Activated CD4-positive, alpha-beta T cell treated with anti-CD3 and anti-CD28 coated beads, Interleukin-2, amount 50 U/mL, for 1 hour (primary cell): ENCODE results near the gene ARL2BP.
"Not testable (repeated sequence)": the region's sequence is repeated elsewhere in the genome, so short reads cannot be mapped to it uniquely, and the experiment has no call there.

Experiments
- DNase-seq: peaks from one replicate; pipeline ENCODE4 v3.0.0-alpha.2; 2020

ARL2BP gene

DNA sequence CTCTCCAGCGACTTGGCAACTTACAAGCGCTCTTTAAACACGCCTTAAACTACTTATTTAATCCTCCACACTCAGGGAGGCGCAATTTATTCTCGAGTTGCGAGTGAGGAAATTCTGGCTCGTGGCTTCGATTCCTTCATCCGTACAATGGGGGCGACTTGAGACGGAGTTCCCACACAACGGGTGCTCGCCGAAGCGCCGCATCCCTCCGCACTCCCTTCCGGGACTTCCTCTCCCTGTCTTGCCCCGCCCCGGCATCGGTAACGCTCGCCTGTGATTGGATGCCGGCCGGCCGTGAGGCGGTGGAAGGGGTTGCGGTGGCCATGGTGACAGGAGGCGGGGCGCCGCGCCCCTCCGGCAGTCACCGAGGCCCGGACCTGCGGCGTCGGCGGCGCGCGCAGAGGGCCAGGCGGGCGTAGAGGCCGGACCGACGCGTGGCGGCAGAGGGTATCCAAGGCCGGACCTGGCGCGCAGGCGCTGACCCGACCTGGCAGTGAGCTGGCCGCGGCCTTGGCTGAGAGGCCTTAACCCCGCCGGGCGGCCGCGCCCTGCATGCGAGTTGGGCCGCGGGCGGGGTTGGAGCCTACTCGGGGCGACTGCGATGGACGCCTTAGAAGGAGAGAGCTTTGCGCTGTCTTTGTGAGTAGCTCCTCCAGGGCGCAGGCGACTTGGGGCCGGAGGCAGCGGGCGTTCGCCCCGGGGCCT is at the start of gene ARL2BP:
TSS of gene ARL2BP (plus strand) at position 493 of the 705 bp plus-strand sequence. CDS start at position 602, 109 bp downstream.
- DNase-seq = peak; percentile 97

DNA sequence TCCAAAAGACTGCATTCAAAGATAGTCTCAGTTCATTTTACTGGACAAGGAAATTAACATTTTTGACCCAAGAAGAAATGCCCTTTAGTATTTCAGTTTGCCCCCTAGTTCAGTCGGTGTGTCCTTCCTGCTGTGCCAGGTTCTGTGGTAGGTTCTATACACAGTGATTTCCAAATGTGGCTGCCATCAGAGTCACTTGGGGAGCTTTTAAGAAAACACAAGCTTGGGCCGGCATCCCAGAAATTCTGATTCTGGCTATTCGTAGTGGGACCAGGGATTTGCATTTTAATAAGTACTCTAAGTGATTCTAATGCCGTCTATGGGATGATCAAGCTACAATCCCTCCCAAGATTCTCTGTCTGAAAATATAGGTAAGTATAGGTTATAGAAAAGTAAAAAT is 48.8 kb upstream of the ARL2BP start:
- no peak for DNase-seq

DNA sequence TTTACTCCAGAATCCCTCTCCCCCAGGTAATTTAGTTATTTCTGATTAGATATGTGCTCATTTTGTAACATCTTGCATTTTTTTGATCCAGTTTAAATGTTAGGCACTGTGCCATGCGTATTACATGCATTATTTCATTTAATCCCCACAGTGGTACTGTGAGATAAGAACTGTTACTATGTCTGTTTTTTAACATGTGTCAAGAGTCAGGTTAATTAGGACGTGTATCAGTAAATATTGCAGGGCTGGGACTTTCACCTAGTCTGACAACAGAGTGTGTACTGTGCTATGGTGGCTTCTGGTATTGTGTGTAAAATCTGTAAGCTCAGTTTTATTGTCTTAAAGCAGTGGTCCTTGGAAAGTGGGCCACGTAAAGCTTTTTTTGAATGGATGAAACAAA is 48.3 kb upstream of the ARL2BP start:
- no peak for DNase-seq

DNA sequence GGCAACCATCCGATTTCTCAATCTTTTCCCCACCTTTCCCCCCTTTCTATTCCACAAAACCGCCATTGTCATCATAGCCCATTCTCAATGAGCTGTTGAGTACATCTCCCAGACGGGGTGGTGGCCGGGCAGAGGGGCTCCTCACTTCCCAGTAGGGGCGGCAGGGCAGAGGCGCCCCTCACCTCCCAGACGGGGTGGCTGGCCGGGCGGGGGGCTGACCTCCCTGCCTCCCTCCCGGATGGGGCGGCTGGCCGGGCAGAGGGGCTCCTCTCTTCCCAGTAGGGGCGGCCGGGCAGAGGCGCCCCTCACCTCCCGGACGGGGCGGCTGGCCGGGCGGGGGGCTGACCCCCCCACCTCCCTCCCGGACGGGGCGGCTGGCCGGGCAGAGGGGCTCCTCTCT is 44.7 kb upstream of the ARL2BP start:
- DNase-seq = not testable (repeated sequence)

DNA sequence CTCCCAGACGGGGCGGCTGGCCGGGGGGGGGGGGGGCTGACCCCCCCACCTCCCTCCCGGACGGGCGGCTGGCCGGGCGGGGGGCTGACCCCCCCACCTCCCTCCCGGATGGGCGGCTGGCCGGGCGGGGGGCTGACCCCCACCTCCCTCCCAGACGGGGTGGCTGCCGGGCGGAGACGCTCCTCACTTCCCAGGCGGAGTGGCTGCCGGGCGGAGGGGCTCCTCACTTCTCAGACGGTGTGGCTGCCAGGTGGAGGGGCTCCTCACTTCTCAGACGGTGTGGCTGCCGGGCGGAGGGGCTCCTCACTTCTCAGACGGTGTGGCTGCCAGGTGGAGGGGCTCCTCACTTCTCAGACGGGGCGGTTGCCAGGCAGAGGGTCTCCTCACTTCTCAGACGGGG is 44.1 kb upstream of the ARL2BP start:
- DNase-seq = not testable (repeated sequence)

DNA sequence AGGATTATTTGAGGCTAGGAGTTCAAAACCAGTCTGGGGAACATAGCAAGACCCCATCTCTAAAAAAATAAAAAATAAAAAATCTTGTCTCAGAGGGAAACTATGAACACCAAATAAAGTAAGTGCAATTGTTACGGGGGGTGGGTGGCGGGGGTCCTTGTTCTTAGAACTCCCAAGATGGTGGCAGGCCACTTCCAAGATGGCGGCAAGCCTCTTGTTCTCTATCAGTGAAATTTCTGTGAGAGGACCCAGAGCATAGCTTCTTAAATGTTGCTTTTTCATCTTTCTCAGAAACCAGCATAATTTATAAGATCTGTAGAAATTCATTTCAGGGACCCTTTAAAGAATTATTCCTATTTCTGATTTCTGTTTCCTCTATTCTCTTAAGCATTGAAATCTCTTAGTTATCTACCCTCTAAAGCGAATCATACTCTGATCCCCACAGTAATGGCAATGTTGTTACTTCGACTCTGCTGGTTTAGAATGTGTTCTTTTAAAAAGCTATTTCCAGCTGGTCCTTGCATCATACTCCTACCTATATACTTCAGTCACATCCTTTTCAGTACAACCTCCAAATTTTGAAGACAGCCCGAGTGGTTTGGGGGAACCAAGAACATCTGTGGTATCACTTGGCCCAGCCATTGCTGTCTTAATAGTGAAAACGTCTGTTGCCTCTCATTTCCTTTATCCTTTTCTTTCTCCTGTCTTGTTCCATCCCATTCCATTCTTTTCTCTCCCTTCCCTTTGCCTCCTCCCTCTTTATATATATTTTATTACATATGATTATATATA is 42.8 kb upstream of the ARL2BP start:
- no peak for DNase-seq

DNA sequence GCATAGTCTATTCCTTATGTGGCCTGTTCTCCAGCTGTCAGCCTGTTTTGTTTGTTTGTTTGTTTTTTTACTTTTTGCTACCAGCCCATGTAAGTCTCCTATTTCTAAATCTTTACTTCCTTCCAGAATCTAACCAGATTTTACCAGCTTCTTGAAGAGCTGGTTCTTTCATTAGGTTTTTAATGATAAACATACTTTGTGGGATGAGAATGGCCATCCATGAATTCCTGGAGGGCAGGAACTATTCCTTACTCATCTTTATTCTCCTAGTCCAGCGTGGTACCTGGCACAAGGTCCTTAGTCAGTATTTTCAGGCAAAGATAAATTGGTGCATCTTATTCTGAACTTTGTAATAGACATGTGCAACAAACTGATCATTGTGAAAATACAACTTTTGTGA is 41.6 kb upstream of the ARL2BP start:
- DNase-seq = no peak

DNA sequence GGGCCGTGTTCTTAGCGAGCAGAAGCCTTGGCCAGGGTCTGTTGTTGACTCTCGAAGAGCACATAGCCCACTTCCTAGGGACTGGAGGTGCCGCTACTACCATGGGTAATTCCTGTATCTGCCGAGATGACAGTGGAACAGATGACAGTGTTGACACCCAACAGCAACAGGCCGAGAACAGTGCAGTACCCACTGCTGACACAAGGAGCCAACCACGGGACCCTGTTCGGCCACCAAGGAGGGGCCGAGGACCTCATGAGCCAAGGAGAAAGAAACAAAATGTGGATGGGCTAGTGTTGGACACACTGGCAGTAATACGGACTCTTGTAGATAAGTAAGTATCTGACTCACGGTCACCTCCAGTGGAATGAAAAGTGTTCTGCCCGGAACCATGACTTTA is 40.4 kb upstream of the ARL2BP start:
- no peak for DNase-seq

DNA sequence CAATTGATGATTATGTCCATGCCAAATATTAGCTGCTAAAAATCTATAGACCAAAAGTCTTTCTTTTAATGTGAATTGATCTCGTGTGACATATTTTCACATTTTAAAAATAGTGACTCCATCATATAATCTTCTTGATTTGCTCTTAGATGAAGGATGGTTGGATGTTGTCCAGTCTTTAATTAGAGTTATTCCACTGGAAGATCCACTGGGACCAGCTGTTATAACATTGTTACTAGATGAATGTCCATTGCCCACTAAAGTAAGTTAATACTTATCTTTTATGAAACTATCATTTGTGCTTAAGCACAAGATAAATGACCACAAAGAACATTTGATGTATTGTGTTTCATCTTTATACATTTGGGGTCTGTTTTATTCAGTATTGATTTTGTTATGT is 36.1 kb upstream of the ARL2BP start:
- no peak for DNase-seq

DNA sequence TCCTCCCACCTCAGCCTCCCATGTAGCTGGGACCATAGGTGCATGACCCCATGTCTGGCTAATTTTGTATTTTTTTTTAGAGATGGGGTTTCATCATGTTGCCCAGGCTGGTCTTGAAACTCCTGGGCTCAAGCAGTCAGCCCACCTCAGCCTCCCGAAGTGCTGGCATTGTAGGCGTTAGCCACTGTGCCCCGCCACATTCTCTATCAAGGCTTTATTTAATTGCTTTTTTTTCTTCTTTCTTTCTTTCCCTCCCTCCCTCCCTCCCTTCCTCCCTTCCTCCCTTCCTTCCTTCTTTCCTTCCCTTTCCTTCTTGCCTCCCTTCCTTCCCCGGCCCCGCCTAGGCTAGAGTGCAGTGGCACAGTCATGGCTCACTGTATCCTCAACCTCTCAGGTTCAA is 35.3 kb upstream of the ARL2BP start:
- DNase-seq = no peak

DNA sequence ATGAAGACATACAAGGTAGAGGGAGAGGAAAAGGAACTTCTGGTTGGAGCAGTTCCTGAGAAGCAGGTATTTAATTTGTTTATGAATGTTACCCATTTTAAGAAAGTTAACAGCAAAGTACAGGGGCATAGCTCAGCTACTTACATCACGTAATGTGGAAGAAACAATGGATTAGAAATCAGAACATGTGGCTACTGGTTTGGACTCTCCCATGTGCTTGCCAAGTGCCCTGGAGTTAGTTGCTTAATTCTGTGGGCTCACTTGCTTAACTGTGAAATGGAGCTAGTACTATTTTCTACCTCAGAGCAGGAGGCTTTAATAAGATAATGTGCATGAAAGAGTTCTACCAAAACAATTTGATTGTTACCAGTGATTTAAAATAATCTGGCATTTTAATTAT is 31.6 kb upstream of the ARL2BP start:
- DNase-seq = no peak

DNA sequence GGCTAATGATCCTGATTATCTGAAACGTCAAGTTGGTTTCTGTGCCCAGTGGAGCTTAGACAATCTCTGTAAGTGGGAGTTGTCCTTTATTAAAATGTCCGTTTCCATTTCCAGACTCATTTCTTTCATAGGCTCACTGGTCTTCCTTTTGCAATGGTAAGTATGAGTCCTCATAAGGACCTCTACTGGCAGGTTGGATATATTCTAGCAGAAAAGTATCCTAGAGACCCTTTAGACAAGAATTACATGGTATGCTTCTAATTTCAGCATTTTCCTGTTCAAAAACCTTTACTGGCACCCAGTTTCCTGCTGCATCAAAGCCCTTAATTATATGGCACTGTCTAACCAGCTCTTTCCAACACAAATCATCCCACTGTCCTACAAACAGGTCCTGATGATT is 28.1 kb upstream of the ARL2BP start:
- DNase-seq = no peak

DNA sequence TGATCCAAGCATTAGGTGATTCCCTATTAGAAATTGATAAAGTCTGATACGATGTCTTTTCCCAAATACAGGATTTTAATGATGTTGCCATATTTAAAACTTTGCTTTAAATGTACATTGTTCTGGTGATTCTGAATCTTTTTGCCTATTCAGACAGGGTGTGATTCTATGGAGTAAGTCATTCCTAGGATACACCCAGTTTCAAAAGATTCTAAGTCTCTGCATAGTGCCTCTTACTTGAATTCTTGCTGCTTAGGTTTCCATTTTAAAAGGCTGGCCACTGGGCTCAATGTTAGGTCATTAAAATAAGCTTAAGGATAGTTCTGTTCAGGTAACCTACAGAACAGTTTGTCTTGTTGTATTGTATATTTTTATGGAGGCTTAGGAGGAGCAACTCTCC is 22.0 kb upstream of the ARL2BP start:
- DNase-seq = no peak

DNA sequence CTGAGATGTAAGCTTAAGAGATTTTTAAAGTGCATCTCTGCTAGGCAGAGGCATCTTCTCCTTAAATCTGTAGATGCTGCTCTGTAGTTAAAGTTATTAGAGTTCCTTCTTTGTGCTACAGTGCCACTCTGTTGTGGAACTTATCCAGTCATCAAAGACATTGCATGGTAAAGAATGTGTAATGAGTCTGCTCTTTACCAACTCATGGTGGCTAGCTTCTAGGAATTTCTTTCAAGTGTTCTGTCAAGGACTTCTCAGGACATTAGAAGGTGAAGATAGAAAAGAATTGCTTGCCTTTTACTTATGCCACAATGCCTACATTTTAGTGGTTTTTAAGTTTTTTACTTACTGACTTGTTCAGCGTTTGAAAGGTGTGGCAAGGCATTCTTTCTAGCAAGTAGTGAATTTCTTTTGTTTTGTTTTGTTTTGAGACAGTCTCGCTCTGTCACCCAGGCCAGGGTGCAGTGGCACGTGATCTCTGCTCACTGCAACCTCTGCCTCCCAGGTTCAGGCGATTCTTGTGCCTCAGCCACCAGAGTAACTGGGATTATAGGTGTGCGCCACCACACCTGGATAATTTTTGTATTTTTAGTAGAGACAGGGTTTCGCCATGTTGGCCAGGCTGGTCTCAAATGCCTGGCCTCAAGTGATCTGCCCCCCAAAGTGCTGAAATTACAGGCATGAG is 20.3 kb upstream of the ARL2BP start:
- no peak for DNase-seq

DNA sequence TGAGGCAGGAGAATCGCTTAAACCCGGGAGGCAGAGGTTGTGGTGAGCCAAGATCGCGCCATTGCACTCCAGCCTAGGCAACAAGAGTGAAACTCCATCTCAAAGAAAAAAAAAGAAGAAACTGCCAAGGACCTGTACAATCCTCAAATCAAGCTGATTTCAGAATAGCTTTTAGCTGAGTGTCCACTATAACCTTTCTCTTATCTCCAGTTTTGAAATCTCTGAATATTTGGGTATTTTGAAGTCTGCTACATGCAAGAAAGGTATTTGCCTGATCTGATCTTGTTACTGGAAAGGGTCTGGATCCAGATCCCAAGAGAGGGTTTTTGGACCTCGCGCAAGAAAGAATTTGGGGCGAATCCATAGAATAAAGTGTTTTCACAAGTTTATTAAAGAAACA is 19.1 kb upstream of the ARL2BP start:
- no peak for DNase-seq

DNA sequence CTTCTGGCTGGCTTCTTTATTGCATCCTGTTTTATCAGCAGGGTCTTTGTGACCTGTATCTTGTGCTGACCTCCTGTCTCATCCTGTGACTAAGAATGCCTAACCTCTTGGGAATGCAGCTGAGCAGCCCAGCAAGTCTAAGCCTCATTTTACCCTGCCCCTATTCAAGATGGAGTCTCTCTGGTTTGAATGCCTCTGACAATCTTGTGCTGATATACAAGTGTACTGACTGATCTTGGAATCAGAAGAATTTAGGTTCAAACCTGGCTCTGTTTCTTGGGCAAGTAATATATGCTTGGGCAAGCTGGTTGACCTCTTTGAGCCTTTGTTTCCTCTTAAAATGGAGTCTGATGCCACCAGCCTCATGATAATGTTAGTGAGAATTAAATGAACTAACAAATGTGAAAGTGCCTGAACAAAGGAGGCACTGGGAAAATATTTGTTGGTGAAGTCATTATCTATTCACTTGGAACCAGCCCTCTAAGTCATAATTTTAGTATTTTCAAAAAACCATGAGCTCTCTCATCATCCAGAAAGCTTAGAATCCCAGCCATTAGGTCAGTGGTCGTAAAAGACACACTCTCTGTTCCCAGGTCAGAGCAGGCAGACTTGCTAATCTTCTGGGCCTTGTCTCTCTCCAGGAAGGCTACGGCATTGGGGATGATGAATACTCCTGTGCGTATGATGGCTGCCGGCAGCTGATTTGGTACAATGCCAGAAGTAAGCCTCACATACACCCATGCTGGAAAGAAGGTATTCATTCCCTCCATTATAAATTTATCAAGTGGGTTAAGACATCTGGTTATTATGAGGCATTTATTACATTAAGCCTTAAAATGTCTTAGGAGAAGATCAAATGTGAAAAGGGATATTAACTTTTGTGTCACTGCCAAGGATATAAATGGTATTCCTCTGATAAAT is 18.1 kb upstream of the ARL2BP start:
- DNase-seq = no peak

DNA sequence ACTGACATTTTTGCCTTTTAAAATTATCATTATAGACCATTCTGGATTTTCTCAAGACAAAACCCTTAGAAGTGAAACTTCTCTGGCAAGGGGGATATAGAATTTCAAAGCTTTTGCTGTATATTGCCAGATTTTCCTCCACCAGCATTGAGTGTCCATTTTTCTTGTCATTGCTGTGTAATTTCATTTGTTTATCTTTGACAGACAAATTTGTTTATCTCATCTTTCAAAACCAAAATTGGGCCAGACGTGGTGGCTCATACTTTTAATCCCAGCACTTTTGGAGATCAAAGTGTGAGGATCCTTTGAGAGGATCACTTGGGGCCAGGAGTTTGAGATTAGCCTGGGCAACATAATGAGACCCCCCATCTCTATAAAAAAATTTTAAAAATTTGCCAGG is 16.0 kb upstream of the ARL2BP start:
- DNase-seq = no peak

DNA sequence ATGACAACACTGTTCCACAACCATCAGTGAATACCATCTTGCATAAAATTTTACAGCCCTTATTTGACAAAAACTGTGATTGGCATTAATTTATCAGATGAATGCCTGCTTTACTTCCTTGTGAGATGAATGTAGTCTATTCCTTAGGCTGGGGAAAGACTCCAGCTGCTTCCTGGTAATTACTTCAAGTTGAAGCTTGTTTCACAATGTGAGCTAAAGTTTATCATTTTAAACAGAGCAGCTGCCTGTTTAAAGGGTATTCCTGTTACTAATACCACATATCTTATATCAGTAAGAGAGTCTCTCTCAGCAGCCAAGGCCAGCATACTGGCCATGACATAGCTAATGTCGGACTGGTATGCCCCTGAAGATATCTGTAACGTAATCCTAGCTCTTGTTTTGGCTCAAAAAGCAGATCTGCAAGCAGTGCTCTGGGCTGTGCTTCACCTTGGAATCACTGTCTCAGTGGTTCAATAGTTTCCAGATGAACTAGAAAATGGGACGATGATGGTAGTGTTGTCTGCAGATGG is 13.2 kb upstream of the ARL2BP start:
- DNase-seq = no peak

DNA sequence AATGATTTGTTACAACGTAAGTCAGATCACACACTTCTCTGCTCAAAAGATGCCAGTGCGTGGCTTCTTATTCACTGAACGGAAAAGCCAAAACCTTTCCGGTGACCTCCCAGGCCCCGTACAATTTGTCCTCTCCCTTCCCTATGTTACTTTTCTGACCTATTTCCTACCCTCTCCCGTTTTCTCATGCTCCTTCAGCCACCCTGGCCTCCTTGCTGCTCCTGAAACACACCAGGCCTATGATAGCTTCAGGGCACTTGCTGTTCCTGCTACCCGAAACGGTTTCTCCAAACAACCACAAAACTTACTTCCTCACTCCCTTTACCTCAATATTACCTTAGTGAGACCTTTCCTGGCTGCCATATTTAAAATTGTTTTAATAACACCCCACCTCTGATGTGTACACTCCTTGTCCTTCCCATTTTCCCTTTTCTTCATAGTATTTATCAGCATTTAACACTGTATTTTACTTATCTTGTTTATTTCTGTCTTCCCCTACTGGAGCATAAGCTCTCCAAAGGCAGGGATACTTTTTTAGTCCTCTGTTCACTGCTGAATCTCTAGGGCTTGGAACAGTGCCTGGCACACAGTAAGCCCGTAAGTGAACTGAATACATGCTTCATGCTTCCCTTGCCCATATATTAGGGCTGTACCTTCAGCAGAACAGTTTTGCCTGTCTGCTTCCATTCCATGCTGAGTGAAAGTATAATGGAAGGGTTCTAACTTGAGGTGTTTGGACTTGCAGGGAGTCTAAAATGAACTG is 10.9 kb upstream of the ARL2BP start:
- DNase-seq = no peak

DNA sequence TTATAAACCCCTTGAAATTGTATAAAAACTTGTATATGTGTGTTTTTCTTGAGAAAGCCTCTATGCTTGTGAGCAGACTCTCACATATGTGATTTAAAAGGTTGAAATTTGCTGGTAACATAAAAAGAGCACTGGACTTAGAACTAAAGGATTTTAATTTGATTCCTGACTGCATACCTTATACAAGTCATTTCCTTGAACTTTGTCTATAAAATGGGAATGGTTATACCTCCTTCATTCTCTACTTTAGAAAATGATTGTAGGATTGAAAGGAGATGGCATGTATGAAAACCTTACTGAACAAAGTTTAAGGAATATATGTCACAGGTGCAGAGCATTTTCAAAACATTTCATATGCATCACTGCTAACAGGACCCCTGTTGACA is 10.4 kb upstream of the ARL2BP start:
- DNase-seq = no peak

DNA sequence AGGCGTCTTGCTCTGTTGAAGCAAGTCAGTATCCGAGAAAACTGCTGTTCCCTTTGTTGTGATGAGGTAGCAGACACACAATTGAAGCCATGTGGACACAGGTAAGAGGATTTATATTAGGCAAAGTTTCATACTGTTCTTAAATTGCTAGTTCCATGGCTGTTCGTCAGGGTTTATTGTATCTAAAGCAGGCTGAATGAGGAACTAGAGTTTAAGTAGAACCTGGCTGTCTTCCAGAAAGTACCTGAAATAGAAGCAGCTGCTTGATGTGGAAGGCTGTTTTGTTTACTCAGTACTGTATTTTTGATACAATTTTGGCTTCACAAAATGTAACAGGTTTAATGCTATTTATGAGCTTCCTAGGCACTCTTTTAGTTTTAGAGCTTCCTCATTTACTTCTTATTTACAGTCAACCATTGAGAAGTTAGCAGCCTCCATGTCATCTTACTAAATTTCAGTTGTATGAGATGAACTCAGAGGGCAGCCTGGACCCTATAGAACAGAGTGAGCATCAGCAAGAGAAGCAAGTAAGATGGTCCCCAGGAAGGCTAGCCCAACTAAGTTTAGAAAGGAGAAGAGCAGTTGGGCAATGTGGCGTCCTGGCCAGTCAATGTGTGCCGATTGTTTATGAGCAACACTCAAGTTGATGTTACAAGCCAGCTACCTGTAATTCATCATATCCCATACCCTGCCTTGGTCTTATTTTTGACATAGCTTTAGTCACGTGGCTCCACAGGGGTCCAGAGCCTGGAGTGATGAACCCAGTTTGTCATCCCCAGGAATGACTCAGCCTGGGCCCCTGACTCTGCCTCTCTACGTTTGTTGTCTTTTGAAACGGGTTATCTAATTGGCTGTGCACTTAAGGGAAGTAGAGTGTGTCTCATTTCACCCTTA is 9.7 kb upstream of the ARL2BP start:
- DNase-seq = no peak
